ACC112 (cell line): Measurements from ENCODE around the gene DLG2.
"Not testable (repeated sequence)": the region's sequence is repeated elsewhere in the genome, so short reads cannot be mapped to it uniquely, and the experiment has no call there.

Experiments
- H2AFZ ChIP-seq: fragments of 200-600 bp; sonication (generic); one replicate; pipeline ENCODE4 v1.6.0; 2017; ENCODE audit warnings: antibody characterized with exemption, low read length; ENCODE audit not compliant: unreplicated experiment
- H3K27ac ChIP-seq: fragments of 200-600 bp; sonication (generic); 2 replicates; pipeline ENCODE4 v1.5.1; 2014; ENCODE audit warnings: low read depth, mild to moderate bottlenecking, antibody characterized with exemption, low read length, moderate library complexity
- H3K27me3 ChIP-seq: fragments of 200-600 bp; sonication (generic); 2 replicates; pipeline ENCODE4 v1.6.1; 2014; ENCODE audit warnings: mild to moderate bottlenecking, antibody characterized with exemption, low read length, moderate library complexity, mixed read lengths; ENCODE audit not compliant: insufficient read depth
- H3K36me3 ChIP-seq: fragments of 200-600 bp; sonication (generic); 2 replicates; pipeline ENCODE4 v1.6.1; 2016; ENCODE audit warnings: mild to moderate bottlenecking, antibody characterized with exemption, low read length, moderate library complexity, mixed read lengths; ENCODE audit not compliant: insufficient read depth
- H3K4me1 ChIP-seq: fragments of 200-600 bp; sonication (generic); one replicate; pipeline ENCODE4 v1.6.1; 2016; ENCODE audit warnings: low read length, mixed read lengths; ENCODE audit not compliant: insufficient read depth, unreplicated experiment, control insufficient read depth
- H3K4me3 ChIP-seq: fragments of 200-600 bp; sonication (generic); 2 replicates; pipeline ENCODE4 v1.5.1; 2014; ENCODE audit warnings: mild to moderate bottlenecking, low read depth, low read length
- H3K79me2 ChIP-seq: fragments of 200-600 bp; sonication (generic); one replicate; pipeline ENCODE4 v1.6.0; 2016; ENCODE audit warnings: low read length; ENCODE audit not compliant: control insufficient read depth, unreplicated experiment, insufficient read depth

The DLG2 gene

GRCh38 chr11:83454674-83455073, 2172.5 kb downstream of the DLG2 start:
- Histone ChIP-seq H3K36me3 (no peaks in the 10 kb centered on the region), H2AFZ (no peak overlapping the region), H3K79me2 (no peaks in the 10 kb centered on the region), H3K27me3 (peaks cover 3% of the 10 kb centered on the region; the same call in 1 of the 2 replicates), H3K27ac (no peak overlapping the region), H3K4me3 (no peak overlapping the region), H3K4me1 (no peaks in the 10 kb centered on the region)

DNA sequence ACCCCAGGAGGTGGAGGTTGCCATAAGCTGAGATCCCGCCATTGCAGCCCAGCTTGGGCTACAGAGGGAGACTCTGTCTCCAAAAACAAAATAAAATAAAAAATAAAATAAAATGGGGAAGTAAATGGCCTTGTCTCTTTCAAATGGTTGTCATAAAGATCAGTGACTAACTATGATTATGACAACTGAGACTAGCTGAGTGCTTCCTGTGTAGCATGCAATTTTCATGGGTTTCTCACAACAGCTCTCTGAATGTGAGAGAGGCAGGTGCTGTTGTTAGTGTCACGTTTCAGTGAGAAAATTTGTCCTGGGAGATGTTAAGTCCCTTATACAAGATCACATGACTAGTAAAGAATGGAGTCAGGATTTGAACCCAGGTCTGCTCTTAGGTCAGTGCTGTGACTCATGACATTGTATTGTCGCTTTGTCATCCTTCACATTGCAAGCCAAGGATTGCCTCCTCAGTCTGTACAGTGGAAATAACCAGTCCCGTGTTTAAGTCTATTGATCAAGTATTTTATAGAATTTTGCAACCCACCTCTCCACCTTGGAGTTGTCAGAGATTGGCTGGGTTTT, 2177.7 kb downstream of the DLG2 start:
- no peak overlapping the region for H3K27ac ChIP-seq
- no peaks in the 10 kb centered on the region for H3K4me1 ChIP-seq
- no peaks in the 10 kb centered on the region for H3K36me3 ChIP-seq
- H3K4me3 ChIP-seq = no peak overlapping the region
- no peaks in the 10 kb centered on the region for H3K79me2 ChIP-seq
- H3K27me3 ChIP-seq = no peaks in the 10 kb centered on the region
- H2AFZ ChIP-seq = no peak overlapping the region

DNA sequence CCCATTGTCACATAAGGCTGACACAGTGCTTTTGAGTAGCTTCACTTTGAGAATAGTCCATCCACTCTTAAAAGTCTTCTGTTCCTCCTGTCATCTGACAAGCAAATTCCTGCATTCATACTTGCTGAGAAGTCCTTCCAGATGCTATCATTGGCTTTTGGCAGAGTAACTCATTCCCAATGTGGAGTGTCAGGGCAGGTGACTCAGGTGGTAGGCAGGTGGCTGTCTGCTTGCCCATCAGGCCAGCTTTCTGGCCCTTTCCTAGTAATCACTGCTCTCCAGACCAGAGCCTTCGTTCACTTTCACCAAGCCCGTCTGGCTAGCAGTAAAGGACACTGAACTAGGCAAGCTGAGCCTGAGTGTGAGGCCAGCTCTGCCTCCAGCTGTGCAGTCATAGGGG, 2178.5 kb downstream of the DLG2 start:
- no peak overlapping the region for H3K4me3 ChIP-seq
- no peaks in the 10 kb centered on the region for H3K4me1 ChIP-seq
- H3K27ac ChIP-seq = no peak overlapping the region
- H3K36me3 ChIP-seq = no peaks in the 10 kb centered on the region
- H3K79me2 ChIP-seq = no peaks in the 10 kb centered on the region
- H3K27me3 ChIP-seq = no peaks in the 10 kb centered on the region
- no peak overlapping the region for H2AFZ ChIP-seq

DNA sequence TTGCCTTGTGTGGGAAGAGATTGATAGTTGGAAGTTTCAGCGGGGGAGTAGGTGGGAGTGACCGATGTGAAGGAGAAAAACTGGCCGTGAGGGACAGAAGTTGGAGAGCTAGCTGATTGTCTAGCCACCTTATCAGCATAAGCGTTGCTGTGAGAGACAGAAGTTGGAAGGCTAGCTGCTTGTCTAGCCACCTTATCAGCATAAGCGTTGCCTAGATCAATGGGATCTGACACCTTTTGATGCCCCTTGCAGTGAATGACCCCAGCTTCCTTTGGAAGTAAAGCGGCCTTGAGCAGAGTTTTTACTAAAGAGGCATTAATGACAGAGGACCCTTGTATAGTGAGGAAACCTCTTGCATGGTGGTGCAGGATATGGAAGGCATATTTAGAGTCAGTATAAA, 2183.3 kb downstream of the DLG2 start:
- H3K4me3 ChIP-seq, H3K27ac ChIP-seq, H3K79me2 ChIP-seq, H3K27me3 ChIP-seq, H3K36me3 ChIP-seq, H3K4me1 ChIP-seq, H2AFZ ChIP-seq: not testable (repeated sequence)

- peaks cover 4% of the 10 kb centered on the region; the same call in 1 of the 2 replicates for H3K27me3 ChIP-seq
These were observed 2185.5 kb downstream of the DLG2 start for GRCh38 chr11:83441601-83442000.

GRCh38 chr11:83441171-83441570, 2186.0 kb downstream of the DLG2 start:
- H3K27me3 ChIP-seq = peaks cover 4% of the 10 kb centered on the region; the same call in 1 of the 2 replicates
- H3K4me1 ChIP-seq = no peaks in the 10 kb centered on the region
- no peaks in the 10 kb centered on the region for H3K79me2 ChIP-seq
- H3K4me3 ChIP-seq = no peak overlapping the region
- no peaks in the 10 kb centered on the region for H3K36me3 ChIP-seq
- no peak overlapping the region for H2AFZ ChIP-seq
- H3K27ac ChIP-seq = no peak overlapping the region

More at GRCh38 chr11:83441601-83442000, 2185.5 kb downstream of the DLG2 start:
- H3K4me1 ChIP-seq = no peaks in the 10 kb centered on the region
- no peak overlapping the region for H3K4me3 ChIP-seq
- H2AFZ ChIP-seq = no peak overlapping the region
- no peaks in the 10 kb centered on the region for H3K79me2 ChIP-seq
- no peaks in the 10 kb centered on the region for H3K36me3 ChIP-seq
- no peak overlapping the region for H3K27ac ChIP-seq

DNA sequence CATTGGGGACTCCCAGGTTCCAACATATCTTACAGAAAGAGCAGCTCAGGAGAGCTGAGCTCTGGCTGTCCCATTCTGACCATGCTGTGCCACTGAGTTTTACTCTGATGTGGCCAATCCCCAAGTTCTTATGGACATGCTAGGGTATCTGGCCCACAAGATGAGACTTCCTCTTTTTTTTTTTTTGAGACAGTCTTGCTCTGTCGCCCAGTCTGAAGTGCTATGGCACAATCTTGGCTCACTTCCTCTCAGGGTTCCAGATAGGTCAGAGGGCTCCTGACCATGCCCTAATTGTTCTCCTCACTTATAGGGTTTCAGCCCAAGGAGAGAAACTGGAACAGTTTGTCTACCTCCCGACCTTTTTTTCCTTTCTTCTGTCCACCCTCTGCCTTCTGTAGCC, 2188.7 kb downstream of the DLG2 start:
- H3K36me3 ChIP-seq = no peaks in the 10 kb centered on the region
- H3K4me3 ChIP-seq = no peak overlapping the region
- H3K27me3 ChIP-seq = peaks cover 4% of the 10 kb centered on the region; the same call in 1 of the 2 replicates
- no peak overlapping the region for H3K27ac ChIP-seq
- no peaks in the 10 kb centered on the region for H3K79me2 ChIP-seq
- no peaks in the 10 kb centered on the region for H3K4me1 ChIP-seq
- no peak overlapping the region for H2AFZ ChIP-seq

GRCh38 chr11:83437939-83438338, 2189.2 kb downstream of the DLG2 start:
- H3K4me1 ChIP-seq = no peaks in the 10 kb centered on the region
- H2AFZ ChIP-seq = no peak overlapping the region
- no peaks in the 10 kb centered on the region for H3K79me2 ChIP-seq
- peaks cover 4% of the 10 kb centered on the region; the same call in 1 of the 2 replicates for H3K27me3 ChIP-seq
- no peaks in the 10 kb centered on the region for H3K36me3 ChIP-seq
- no peak overlapping the region for H3K4me3 ChIP-seq
- H3K27ac ChIP-seq = no peak overlapping the region

- Histone ChIP-seq H3K4me1 (no peaks in the 10 kb centered on the region), H3K79me2 (no peaks in the 10 kb centered on the region), H3K4me3 (no peak overlapping the region), H3K36me3 (no peaks in the 10 kb centered on the region), H3K27me3 (peaks cover 4% of the 10 kb centered on the region; the same call in 1 of the 2 replicates), H2AFZ (no peak overlapping the region), H3K27ac (no peak overlapping the region)
These were observed 2190.3 kb downstream of the DLG2 start for GRCh38 chr11:83436855-83437254.

DNA sequence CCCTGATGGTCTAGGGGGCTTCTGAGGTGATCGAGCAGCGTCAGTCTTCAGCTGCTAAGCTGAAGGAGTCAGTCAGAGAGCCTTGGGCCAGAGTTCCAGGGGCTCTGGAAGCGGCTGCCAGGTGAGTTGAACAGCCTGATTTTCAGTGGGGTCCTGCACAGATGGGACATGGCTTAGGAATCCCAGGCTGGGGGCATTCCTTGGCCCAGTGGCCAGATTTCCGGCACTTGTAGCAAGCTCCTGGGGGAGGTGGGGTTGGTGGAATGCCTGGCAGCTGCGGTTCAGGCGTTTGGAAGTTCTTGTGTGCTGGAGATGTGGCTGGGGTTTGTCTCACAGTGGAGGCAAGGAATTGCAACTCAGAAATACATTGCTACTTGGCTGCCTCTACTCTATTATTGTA, 2192.3 kb downstream of the DLG2 start:
- not testable (repeated sequence) for H3K4me1 ChIP-seq, H2AFZ ChIP-seq, H3K4me3 ChIP-seq, H3K79me2 ChIP-seq, H3K27me3 ChIP-seq, H3K36me3 ChIP-seq, H3K27ac ChIP-seq

GRCh38 chr11:83427943-83428342, 2199.2 kb downstream of the DLG2 start:
- Histone ChIP-seq H3K4me3 (no peak overlapping the region), H3K36me3 (no peaks in the 10 kb centered on the region), H2AFZ (no peak overlapping the region), H3K27me3 (no peaks in the 10 kb centered on the region), H3K4me1 (no peaks in the 10 kb centered on the region), H3K27ac (no peak overlapping the region), H3K79me2 (no peaks in the 10 kb centered on the region)
